K562 (cell line): ENCODE results near the gene SNX25. TPM values are rescaled to one million over a fixed set of nuclear protein-coding genes. Genes with fewer than 3 reads are reported as not detected.

Source experiments
- CBFA2T3 ChIP-seq: fragments of 450-650 bp; IDR thresholded peaks from 2 replicates; pipeline ENCODE4 v1.6.1; 2017
- CBX5 ChIP-seq: IDR thresholded peaks from 2 replicates; pipeline ENCODE4 v1.6.1; 2014; ENCODE audit warnings: low read depth, borderline replicate concordance
- FOXK2 ChIP-seq, 2 experiments: fragments of 450-650 bp; IDR thresholded peaks in 1 of 2; conservative IDR thresholded peaks in 1 of 2; 2 replicates each; pipeline ENCODE4 v1.6.1; 2016; ENCODE audit warnings: low read depth in 2 of 2, mild to moderate bottlenecking in 1 of 2
- FOXP1 ChIP-seq: sonication (generic); formaldehyde crosslinking; IDR thresholded peaks from 2 replicates; pipeline ENCODE4 v1.8.0; 2022; ENCODE audit warnings: mild to moderate bottlenecking, missing genetic modification reagents
- GATA2 ChIP-seq: sonication (generic); formaldehyde crosslinking; IDR thresholded peaks from 2 replicates; pipeline ENCODE4 v1.4.0; 2020; ENCODE audit warnings: mild to moderate bottlenecking, missing genetic modification reagents
- HMG20B ChIP-seq: fragments of 250-450 bp; sonication (Bioruptor Pico); IDR thresholded peaks from 2 replicates; pipeline ENCODE4 v1.5.0; 2021; ENCODE audit warnings: mild to moderate bottlenecking
- KDM4B ChIP-seq, 2 experiments: fragments of 450-650 bp in 1 of 2; sonication (generic) in 1 of 2; IDR thresholded peaks; 2 replicates each; pipeline ENCODE4 v1.6.1; 2016 to 2017; ENCODE audit warnings: borderline replicate concordance in 2 of 2, antibody characterized with exemption in 1 of 2, low read depth in 1 of 2, mild to moderate bottlenecking in 1 of 2
- MTA3 ChIP-seq: fragments of 450-650 bp; formaldehyde crosslinking; IDR thresholded peaks from 2 replicates; pipeline ENCODE4 v1.6.1; 2017; ENCODE audit warnings: mild to moderate bottlenecking, borderline replicate concordance
- NRF1 ChIP-seq, 2 experiments: fragments of 450-650 bp; IDR thresholded peaks in 1 of 2; conservative IDR thresholded peaks in 1 of 2; 2 replicates each; pipeline ENCODE4 v1.6.1; 2014; ENCODE audit warnings: mild to moderate bottlenecking in 2 of 2
- RBFOX2 ChIP-seq: fragments of 200-400 bp; formaldehyde crosslinking; IDR thresholded peaks from 2 replicates; pipeline ENCODE4 v1.6.1; 2017; ENCODE audit warnings: low read depth, mild to moderate bottlenecking, low read length, moderate library complexity
- SIN3B ChIP-seq: fragments of 450-650 bp; IDR thresholded peaks from 2 replicates; pipeline ENCODE4 v1.6.1; 2017; ENCODE audit warnings: low read depth, mild to moderate bottlenecking, moderate library complexity
- THRA ChIP-seq: fragments of 450-650 bp; IDR thresholded peaks from 2 replicates; pipeline ENCODE4 v1.6.1; 2017; ENCODE audit warnings: mild to moderate bottlenecking, moderate library complexity
- ZBTB5 ChIP-seq: fragments of 450-650 bp; IDR thresholded peaks from 2 replicates; pipeline ENCODE4 v1.6.1; 2017; ENCODE audit warnings: antibody characterized with exemption
- ZNF384 ChIP-seq: IDR thresholded peaks from 2 replicates; pipeline ENCODE4 v1.6.1; 2012; ENCODE audit warnings: low read depth, low read length, improper control_type of control experiment
- ZNF592 ChIP-seq: fragments of 450-650 bp; IDR thresholded peaks from 2 replicates; pipeline ENCODE4 v1.6.1; 2017; ENCODE audit warnings: antibody characterized with exemption, mild to moderate bottlenecking
- ZSCAN29 ChIP-seq: fragments of 450-650 bp; IDR thresholded peaks from 2 replicates; pipeline ENCODE4 v1.6.1; 2017
- polyA plus RNA-seq, 8 experiments: library from polyadenylated mRNA; depleted of rRNA in 4 of 8; stranded (reverse) in 5 of 8; unstranded in 3 of 8; fragments of >200 nt; fragmentation: Nextera tagmentation in 2 of 8; fragmentation: Illumina TruSeq in 1 of 8; extraction: Ambion mirVana in 2 of 8; extraction: Trizol in 1 of 8; gene quantifications; 2 replicates each; pipeline versions ENCODE4 v1.2.1 to v1.2.3, GENCODE V29; 2011 to 2014; ENCODE audit warnings: inconsistent platforms in 1 of 8, missing spikeins in 1 of 8
- total RNA-seq, 7 experiments: library from RNA; depleted of rRNA in 6 of 7; stranded (reverse); fragments of >200 nt in 6 of 7; fragmentation: Illumina TruSeq in 2 of 7; extraction: Trizol in 2 of 7; gene quantifications; 2 replicates each; pipeline versions ENCODE4 v1.2.1 to v1.2.3, GENCODE V29; 2011 to 2021; ENCODE audit warnings: low replicate concordance in 1 of 7
- TF ChIP-seq, protein P1 (sequence below): sonication (generic); formaldehyde crosslinking; IDR thresholded peaks from 2 replicates; pipeline ENCODE4 v1.8.1; 2023; ENCODE audit warnings: mild to moderate bottlenecking, missing genetic modification reagents

Gene SNX25
- total and polyA plus RNA-seq, 9 of the 15 experiments (the other 6 are each of a cell fraction or from before 2014, with no cell fraction given) = 2.5 to 23.4 (median 13.3) TPM

GRCh38 chr4:185209031-185209851, at the start of gene SNX25 (continued):
- TF ChIP-seq SIN3B (peak; percentile 44), CBX5 (no peak), THRA (no peak), RBFOX2 (peak; percentile 87), FOXP1 (CRISPR knock-in tag) (peak; percentile 86; the same call in 1 of the 2 replicates), MTA3 (peak; percentile 74), ZBTB5 (no peak), GATA2 (CRISPR knock-in tag) (no peak), CBFA2T3 (no peak), NRF1 (conservative IDR thresholded peaks at IDR 0.05 in 1 of 2, IDR thresholded peaks at IDR 0.05 in 1 of 2) (peak in 1 of 2 experiments; percentile 13; a peak in 2 of 4 replicates), KDM4B (IDR thresholded peaks at IDR 0.05; ENCODE audit: borderline replicate concordance in 2 of 2, low read depth in 1 of 2) (no peak), ZSCAN29 (no peak), HMG20B (no peak), ZNF384 (no peak), ZNF592 (0 out of 2 replicates have a peak, but pooled peaks have one; percentile 16), FOXK2 (conservative IDR thresholded peaks at IDR 0.05 in 1 of 2, IDR thresholded peaks at IDR 0.05 in 1 of 2; ENCODE audit: low read depth in 2 of 2) (no peak)
- TF ChIP-seq, protein P1, sequence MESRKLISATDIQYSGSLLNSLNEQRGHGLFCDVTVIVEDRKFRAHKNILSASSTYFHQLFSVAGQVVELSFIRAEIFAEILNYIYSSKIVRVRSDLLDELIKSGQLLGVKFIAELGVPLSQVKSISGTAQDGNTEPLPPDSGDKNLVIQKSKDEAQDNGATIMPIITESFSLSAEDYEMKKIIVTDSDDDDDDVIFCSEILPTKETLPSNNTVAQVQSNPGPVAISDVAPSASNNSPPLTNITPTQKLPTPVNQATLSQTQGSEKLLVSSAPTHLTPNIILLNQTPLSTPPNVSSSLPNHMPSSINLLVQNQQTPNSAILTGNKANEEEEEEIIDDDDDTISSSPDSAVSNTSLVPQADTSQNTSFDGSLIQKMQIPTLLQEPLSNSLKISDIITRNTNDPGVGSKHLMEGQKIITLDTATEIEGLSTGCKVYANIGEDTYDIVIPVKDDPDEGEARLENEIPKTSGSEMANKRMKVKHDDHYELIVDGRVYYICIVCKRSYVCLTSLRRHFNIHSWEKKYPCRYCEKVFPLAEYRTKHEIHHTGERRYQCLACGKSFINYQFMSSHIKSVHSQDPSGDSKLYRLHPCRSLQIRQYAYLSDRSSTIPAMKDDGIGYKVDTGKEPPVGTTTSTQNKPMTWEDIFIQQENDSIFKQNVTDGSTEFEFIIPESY (CRISPR knock-in tag) = peak; percentile 19; the same call in 1 of the 2 replicates
